ENCODE data around the gene MDM4. TPM values are rescaled to one million over a fixed set of nuclear protein-coding genes. Genes with fewer than 3 reads are reported as not detected.

MDM4 gene
- total and polyA plus RNA-seq, 2 donors (not counting 1 experiment from before 2014, with no cell fraction given), result 23.6 to 41.0 TPM

GRCh38 chr1:204576422-204576821 lies 60.2 kb downstream of the MDM4 start:
- no peak for TF ChIP-seq EZH2 (IDR thresholded peaks at IDR 0.05; ENCODE audit: low read length, missing control alignments)
- TF ChIP-seq, protein P1, sequence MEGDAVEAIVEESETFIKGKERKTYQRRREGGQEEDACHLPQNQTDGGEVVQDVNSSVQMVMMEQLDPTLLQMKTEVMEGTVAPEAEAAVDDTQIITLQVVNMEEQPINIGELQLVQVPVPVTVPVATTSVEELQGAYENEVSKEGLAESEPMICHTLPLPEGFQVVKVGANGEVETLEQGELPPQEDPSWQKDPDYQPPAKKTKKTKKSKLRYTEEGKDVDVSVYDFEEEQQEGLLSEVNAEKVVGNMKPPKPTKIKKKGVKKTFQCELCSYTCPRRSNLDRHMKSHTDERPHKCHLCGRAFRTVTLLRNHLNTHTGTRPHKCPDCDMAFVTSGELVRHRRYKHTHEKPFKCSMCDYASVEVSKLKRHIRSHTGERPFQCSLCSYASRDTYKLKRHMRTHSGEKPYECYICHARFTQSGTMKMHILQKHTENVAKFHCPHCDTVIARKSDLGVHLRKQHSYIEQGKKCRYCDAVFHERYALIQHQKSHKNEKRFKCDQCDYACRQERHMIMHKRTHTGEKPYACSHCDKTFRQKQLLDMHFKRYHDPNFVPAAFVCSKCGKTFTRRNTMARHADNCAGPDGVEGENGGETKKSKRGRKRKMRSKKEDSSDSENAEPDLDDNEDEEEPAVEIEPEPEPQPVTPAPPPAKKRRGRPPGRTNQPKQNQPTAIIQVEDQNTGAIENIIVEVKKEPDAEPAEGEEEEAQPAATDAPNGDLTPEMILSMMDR (conservative IDR thresholded peaks at IDR 0.05 in 1 of 2, IDR thresholded peaks at IDR 0.05 in 1 of 2; ENCODE audit: low read depth in 1 of 2, low read length in 2 of 2), result no peak
- no peaks in the 10 kb centered on the region for H3K27me3 ChIP-seq (ENCODE audit: control insufficient read depth, insufficient read depth, low read length)
- H3K9me3 ChIP-seq (ENCODE audit: control insufficient read depth, insufficient read depth, low read depth, low read length), result no peaks in the 10 kb centered on the region
- H2AFZ ChIP-seq (ENCODE audit: low read length), result no peak overlapping the region
- H3K4me1 ChIP-seq (ENCODE audit: control insufficient read depth, extremely low read depth, insufficient read depth, low read length), result no peaks in the 10 kb centered on the region
- no peak overlapping the region for H3K27ac ChIP-seq (ENCODE audit: insufficient read depth, low read length)
- H3K4me2 ChIP-seq (ENCODE audit: extremely low read depth, insufficient read depth, low read length), result no peak overlapping the region
- no peak overlapping the region for H3K9ac ChIP-seq (ENCODE audit: insufficient read depth, low read length)
- H3K79me2 ChIP-seq (ENCODE audit: control insufficient read depth, insufficient read depth, low read length), result no peaks in the 10 kb centered on the region
- DNase-seq (ENCODE audit: low read depth in 2 of 2), result no peak
- H4K20me1 ChIP-seq (ENCODE audit: control insufficient read depth, extremely low read depth, insufficient read depth, low read length), result no peaks in the 10 kb centered on the region
- H3K4me3 ChIP-seq (replicated peaks in 1 of 4; ENCODE audit: control extremely low read depth in 1 of 4, insufficient read depth in 1 of 4, low read depth in 3 of 4, low read length in 4 of 4), result no peak overlapping the region
- no peaks in the 10 kb centered on the region for H3K36me3 ChIP-seq (ENCODE audit: control insufficient read depth, insufficient read depth, low read length)

GRCh38 chr1:204577794-204578478 lies 61.7 kb downstream of the MDM4 start:
- Histone ChIP-seq H2AFZ (ENCODE audit: low read length) (no peak overlapping the region), H4K20me1 (ENCODE audit: control insufficient read depth, extremely low read depth, insufficient read depth, low read length) (no peaks in the 10 kb centered on the region), H3K36me3 (ENCODE audit: control insufficient read depth, insufficient read depth, low read length) (no peaks in the 10 kb centered on the region), H3K4me1 (ENCODE audit: control insufficient read depth, extremely low read depth, insufficient read depth, low read length) (no peaks in the 10 kb centered on the region), H3K27me3 (ENCODE audit: control insufficient read depth, insufficient read depth, low read length) (no peaks in the 10 kb centered on the region), H3K9me3 (ENCODE audit: control insufficient read depth, insufficient read depth, low read depth, low read length) (no peaks in the 10 kb centered on the region), H3K27ac (ENCODE audit: insufficient read depth, low read length) (no peak overlapping the region), H3K79me2 (ENCODE audit: control insufficient read depth, insufficient read depth, low read length) (no peaks in the 10 kb centered on the region), H3K9ac (ENCODE audit: insufficient read depth, low read length) (no peak overlapping the region), H3K4me2 (ENCODE audit: extremely low read depth, insufficient read depth, low read length) (no peak overlapping the region), H3K4me3 (replicated peaks in 1 of 4; ENCODE audit: control extremely low read depth in 1 of 4, insufficient read depth in 1 of 4, low read depth in 3 of 4, low read length in 4 of 4) (no peak overlapping the region)
- no peak for TF ChIP-seq EZH2 (IDR thresholded peaks at IDR 0.05; ENCODE audit: low read length, missing control alignments)
- TF ChIP-seq, protein P1 (conservative IDR thresholded peaks at IDR 0.05 in 1 of 2, IDR thresholded peaks at IDR 0.05 in 1 of 2; ENCODE audit: low read depth in 1 of 2, low read length in 2 of 2), result no peak
- no peak for DNase-seq (ENCODE audit: low read depth in 2 of 2)

DNA sequence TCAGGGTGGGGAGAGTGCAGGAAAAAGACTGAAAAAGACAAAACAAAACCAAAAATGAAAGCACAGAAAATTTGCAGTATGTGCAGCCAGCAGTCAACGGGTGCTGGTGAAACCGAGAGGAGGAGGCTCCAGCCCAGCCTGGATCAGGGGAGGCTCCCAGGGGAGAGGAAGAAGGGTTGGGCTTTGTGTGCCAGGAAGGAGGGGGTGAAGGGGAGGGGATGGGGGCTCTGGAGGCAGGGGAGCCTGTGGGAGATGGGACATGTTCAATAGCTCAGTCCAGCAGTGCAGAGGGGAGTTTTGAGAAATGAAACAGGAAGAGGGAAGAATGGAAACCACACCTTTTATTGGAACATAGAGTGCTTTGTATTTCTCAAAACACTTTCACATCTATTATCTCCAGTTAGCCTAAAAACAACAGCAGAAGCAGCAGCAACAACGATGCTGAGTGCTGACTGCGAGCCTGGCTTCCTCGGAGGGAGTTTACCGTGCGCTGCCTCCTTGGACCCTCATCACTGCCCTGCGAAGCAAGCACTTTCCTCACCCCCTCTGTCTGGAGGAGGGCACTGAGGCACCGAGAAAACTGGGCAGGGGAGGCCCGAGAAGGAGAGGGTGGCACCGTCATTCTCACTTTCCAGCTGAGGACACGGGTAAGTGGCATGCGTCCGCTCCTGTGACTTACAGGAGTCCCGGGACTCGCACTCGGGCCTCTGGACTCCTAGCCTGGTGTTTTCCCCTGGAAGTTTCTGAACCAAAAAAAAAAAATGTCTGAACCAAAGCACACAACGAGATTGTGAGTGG lies 62.9 kb downstream of the MDM4 start:
- Histone ChIP-seq H2AFZ (ENCODE audit: low read length) (peak overlapping the region; percentile 33), H3K4me1 (ENCODE audit: control insufficient read depth, extremely low read depth, insufficient read depth, low read length) (no peaks in the 10 kb centered on the region), H3K79me2 (ENCODE audit: control insufficient read depth, insufficient read depth, low read length) (no peaks in the 10 kb centered on the region), H3K27me3 (ENCODE audit: control insufficient read depth, insufficient read depth, low read length) (no peaks in the 10 kb centered on the region), H3K27ac (ENCODE audit: insufficient read depth, low read length) (no peak overlapping the region), H3K9ac (ENCODE audit: insufficient read depth, low read length) (no peak overlapping the region), H3K36me3 (ENCODE audit: control insufficient read depth, insufficient read depth, low read length) (no peaks in the 10 kb centered on the region), H4K20me1 (ENCODE audit: control insufficient read depth, extremely low read depth, insufficient read depth, low read length) (no peaks in the 10 kb centered on the region), H3K4me3 (replicated peaks in 1 of 4; ENCODE audit: control extremely low read depth in 1 of 4, insufficient read depth in 1 of 4, low read depth in 3 of 4, low read length in 4 of 4) (peak overlapping the region in 1 of 4 experiments; percentile 35), H3K9me3 (ENCODE audit: control insufficient read depth, insufficient read depth, low read depth, low read length) (no peaks in the 10 kb centered on the region), H3K4me2 (ENCODE audit: extremely low read depth, insufficient read depth, low read length) (peak overlapping the region; percentile 74)
- TF ChIP-seq EZH2 (IDR thresholded peaks at IDR 0.05; ENCODE audit: low read length, missing control alignments), result no peak
- DNase-seq (ENCODE audit: low read depth in 2 of 2), result peak in 1 of 2 donors; percentile 13

All from fibroblast of lung (primary cell).